Thymus (tissue), 11 donors: Measurements from ENCODE around the gene KRT5. TPM values are rescaled to one million over a fixed set of nuclear protein-coding genes. Genes with fewer than 3 reads are reported as not detected.
"Not testable (repeated sequence)": the region's sequence is repeated elsewhere in the genome, so short reads cannot be mapped to it uniquely, and the experiment has no call there.

Experiments
- DNase-seq, 9 donors: peaks; one replicate each; pipeline ENCODE4 v3.0.0-alpha.2; 2013; ENCODE audit warnings: low spot score in 9 of 9, low read depth in 6 of 9, missing footprints in 1 of 9
- H3K27ac ChIP-seq, 2 donors: one replicate each; pipeline ENCODE4 v1.5.1; 2013; ENCODE audit warnings: control low read depth in 1 of 2, low read depth in 1 of 2, low read length in 1 of 2, mild to moderate bottlenecking in 1 of 2, moderate library complexity in 1 of 2
- H3K27me3 ChIP-seq, 2 donors: one replicate each; pipeline ENCODE4 v1.5.1; 2013; ENCODE audit warnings: low read length in 1 of 2; ENCODE audit not compliant: control insufficient read depth in 2 of 2, insufficient read depth in 1 of 2
- H3K36me3 ChIP-seq, 2 donors: one replicate each; pipeline ENCODE4 v1.5.1; 2013; ENCODE audit warnings: low read length in 1 of 2, mild to moderate bottlenecking in 1 of 2, moderate library complexity in 1 of 2; ENCODE audit not compliant: control insufficient read depth in 2 of 2, insufficient read depth in 2 of 2
- H3K4me1 ChIP-seq, 2 donors: one replicate each; pipeline ENCODE4 v1.5.1; 2013; ENCODE audit warnings: low read length in 2 of 2; ENCODE audit not compliant: control insufficient read depth in 2 of 2, insufficient read depth in 2 of 2
- H3K4me3 ChIP-seq, 2 donors: one replicate each; pipeline ENCODE4 v1.5.1; 2013; ENCODE audit warnings: low read length in 2 of 2, control low read depth in 1 of 2, mild to moderate bottlenecking in 1 of 2
- H3K9me3 ChIP-seq, 2 donors: one replicate each; pipeline ENCODE4 v1.5.1; 2013; ENCODE audit warnings: low read length in 1 of 2, mild to moderate bottlenecking in 1 of 2; ENCODE audit not compliant: control insufficient read depth in 2 of 2, insufficient read depth in 1 of 2
- WGBS: extraction: QIAGEN DNeasy Blood & Tissue Kit; methylation state at CpG from one replicate; pipeline ENCODE4 v1.1.7; 2013; 5-methylcytosine and 5-hydroxymethylcytosine counted together
- polyA plus RNA-seq: library from polyadenylated mRNA; stranded (reverse); fragments of 200-250 nt; gene quantifications from one replicate; pipeline ENCODE4 v1.2.3, GENCODE V29; 2013
- total RNA-seq: library from RNA; stranded (reverse); fragments of 120-200 nt; gene quantifications from one replicate; pipeline ENCODE4 v1.2.4, GENCODE V29; 2013
- donor health status: healthy.

Gene KRT5
- total and polyA plus RNA-seq, 2 donors: 326 to 1,023 TPM

DNA sequence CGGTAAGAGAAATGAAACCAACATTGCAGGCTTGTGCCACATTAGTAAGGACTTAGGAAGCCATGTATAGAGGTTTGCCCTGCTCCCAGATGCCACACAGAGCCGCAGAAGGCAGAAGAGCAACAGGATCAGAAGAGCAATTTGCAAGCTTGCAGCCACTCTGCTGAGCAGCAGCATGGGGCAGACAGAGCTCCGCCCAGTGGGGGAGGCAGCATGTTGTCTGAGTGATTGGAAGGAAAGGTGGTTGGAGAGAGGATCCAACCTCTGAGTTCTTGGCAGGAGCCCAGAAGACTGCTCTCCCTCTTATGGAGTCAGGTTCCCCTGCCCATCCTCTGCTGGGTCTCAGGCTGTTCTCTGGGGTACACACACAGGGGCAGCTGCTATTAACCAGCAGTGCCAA, 24.8 kb downstream of the KRT5 start:
- WGBS: 49% methylated on average over 3 of the region's 3 CpGs
- peak in 1 of 9 donors; percentile 13 for DNase-seq

DNA sequence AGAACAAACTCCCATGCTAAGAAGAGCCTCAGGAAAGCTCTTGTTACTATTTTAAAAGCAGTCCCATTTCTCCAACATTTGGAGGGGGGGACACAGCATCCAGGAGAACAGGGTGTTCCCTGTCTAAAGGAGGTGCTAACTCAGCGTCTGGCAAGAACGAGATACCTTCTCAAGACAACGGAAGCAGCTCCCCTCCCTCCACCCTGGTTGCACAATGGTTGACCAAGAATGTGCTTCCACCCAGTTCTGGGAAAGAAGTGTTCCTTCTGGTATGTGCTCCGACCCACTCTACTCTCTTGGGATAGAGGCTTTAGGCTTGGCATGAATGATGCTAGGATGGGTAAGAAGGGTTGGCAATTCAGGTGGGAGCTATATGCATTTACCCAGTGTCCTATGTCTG, 25.7 kb downstream of the KRT5 start:
- H3K27me3 ChIP-seq: peaks cover 0 to 5% of the 10 kb centered on the region in 2 donors
- 83% methylated on average over 4 of the region's 4 CpGs for WGBS
- no peak for DNase-seq
- H3K27ac ChIP-seq: peak overlapping the region in 1 of 2 donors; percentile 64
- H3K4me1 ChIP-seq: no peaks in the 10 kb centered on the region
- H3K4me3 ChIP-seq: no peak overlapping the region
- no peaks in the 10 kb centered on the region for H3K36me3 ChIP-seq
- no peaks in the 10 kb centered on the region for H3K9me3 ChIP-seq

More for the DNA sequence above, 24.8 kb downstream of the KRT5 start:
- Histone ChIP-seq H3K9me3 (no peaks in the 10 kb centered on the region), H3K27me3 (peaks cover 0 to 7% of the 10 kb centered on the region in 2 donors), H3K4me1 (no peaks in the 10 kb centered on the region), H3K27ac (no peak overlapping the region), H3K36me3 (no peaks in the 10 kb centered on the region), H3K4me3 (no peak overlapping the region)

DNA sequence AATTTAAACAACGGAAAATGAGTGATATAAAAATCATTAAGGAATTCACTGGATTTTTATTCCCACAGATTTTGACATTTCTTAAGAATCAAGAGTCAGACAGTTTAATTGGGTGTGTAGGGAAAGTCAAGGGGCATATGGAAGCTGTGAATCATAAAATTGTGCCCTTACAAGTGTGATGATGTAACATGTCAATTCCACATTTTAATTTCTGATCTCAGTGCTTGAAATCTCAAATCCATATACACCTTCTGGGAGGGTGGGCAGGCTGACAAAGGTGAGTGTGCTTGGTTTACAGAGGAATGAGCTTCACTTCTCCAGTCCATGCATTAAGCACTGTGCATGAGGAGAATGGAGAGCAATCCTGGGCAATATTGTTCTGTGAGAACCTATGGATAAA, 26.1 kb downstream of the KRT5 start:
- DNase-seq: no peak
- H3K9me3 ChIP-seq: no peaks in the 10 kb centered on the region
- WGBS: 94% methylated on average over 1 of the region's 1 CpG
- no peak overlapping the region for H3K4me3 ChIP-seq
- peaks cover 0 to 5% of the 10 kb centered on the region in 2 donors for H3K27me3 ChIP-seq
- H3K36me3 ChIP-seq: no peaks in the 10 kb centered on the region
- no peak overlapping the region for H3K27ac ChIP-seq
- H3K4me1 ChIP-seq: no peaks in the 10 kb centered on the region

DNA sequence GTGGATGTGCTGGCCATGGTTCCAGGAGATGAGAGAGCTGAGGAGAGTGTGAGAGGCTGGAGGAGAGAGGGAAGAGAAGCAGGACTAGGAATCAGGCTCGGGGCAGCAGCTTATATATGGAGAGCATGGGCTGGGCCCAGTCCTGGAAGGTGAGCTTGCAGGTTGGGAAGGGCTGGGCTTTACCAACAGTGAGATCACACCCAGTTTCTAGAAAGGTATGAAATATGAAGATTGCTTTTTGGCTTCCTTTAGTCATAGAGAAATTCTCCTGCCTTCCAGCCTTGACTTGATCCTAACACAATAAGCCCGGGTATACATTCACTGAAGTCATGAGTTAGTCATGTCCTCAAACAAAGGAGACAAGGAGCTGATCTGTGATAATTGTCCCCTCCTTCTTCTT, 27.0 kb downstream of the KRT5 start, which contains the start of gene KRT6A:
Gene KRT6A, minus strand, starts transcription at position 86 of the 400 bp plus-strand sequence. Its CDS starts 69 bp downstream, at position 17.
- no peaks in the 10 kb centered on the region for H3K4me1 ChIP-seq
- no peak for DNase-seq
- H3K9me3 ChIP-seq: no peaks in the 10 kb centered on the region
- 92% methylated on average over 2 of the region's 2 CpGs for WGBS
- peaks cover 0 to 5% of the 10 kb centered on the region in 2 donors for H3K27me3 ChIP-seq
- H3K27ac ChIP-seq: no peak within 1 kb of the TSS
- no peaks in the 10 kb centered on the region for H3K36me3 ChIP-seq
- H3K4me3 ChIP-seq: no peak within 1 kb of the TSS

DNA sequence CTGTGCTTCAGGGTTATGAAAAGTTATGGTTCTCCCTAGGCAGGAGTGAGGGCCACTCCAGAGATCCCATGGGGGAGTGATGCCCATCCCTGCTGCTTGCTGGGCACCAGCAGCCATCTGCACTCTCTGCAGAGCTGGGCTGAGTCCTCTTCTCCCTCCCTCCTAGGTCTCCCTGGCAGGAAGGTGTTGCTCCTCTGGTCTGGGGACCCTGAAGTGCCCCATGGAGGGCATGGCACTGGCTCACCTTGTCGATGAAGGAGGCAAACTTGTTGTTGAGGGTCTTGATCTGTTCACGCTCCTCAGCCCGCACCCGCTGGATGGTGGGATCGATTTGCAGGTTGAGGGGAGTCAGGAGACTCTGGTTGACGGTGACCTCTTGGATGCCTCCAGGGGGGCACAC, 27.8 kb downstream of the KRT5 start:
- WGBS: 96% methylated on average over 6 of the region's 6 CpGs
- H3K27me3 ChIP-seq, H3K4me1 ChIP-seq, DNase-seq, H3K9me3 ChIP-seq, H3K36me3 ChIP-seq, H3K4me3 ChIP-seq, H3K27ac ChIP-seq: not testable (repeated sequence)

DNA sequence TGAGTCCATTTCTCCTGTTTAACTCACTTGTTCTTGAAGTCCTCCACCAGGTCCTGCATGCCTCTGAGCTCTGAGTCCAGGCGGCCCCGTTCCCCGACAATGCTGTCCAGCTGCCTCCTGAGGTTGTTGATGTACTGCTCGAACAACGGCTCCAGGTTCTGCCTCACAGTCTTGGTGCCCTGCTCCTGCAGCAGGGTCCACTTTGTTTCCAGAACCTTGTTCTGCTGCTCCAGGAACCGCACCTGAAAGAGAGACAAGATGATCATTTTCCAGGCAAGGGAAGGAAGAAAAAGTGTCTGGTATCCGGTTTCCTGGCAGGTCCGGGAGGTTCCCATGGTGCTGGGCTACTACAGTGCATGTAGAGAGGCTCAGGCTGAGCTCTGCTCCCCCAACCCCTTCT, 28.7 kb downstream of the KRT5 start:
- H3K4me1 ChIP-seq, H3K27ac ChIP-seq, H3K4me3 ChIP-seq, DNase-seq, H3K36me3 ChIP-seq, H3K27me3 ChIP-seq, H3K9me3 ChIP-seq: not testable (repeated sequence)
- WGBS: 90% methylated on average over 8 of the region's 8 CpGs

DNA sequence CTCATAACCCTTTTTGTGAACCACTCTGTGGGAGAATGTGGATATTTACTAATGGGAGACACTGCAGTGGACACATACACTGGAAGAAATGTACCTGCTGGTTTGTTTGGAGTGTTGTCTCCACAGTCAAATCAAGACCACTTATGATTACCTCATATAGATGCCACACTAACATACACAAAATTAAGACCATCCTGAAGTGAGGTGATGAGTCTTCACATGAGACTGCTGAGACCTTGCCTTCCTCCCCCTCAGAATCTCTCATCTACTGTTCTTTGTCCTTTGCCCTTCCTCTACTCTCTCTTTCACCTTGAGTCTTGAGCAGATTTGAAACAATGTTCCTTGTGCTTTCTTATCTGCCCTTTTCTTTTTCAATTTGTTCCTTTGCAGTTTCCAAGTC, 31.5 kb downstream of the KRT5 start:
- no peaks in the 10 kb centered on the region for H3K4me1 ChIP-seq
- no peak overlapping the region for H3K27ac ChIP-seq
- H3K9me3 ChIP-seq: no peaks in the 10 kb centered on the region
- DNase-seq: no peak
- no peaks in the 10 kb centered on the region for H3K27me3 ChIP-seq
- H3K4me3 ChIP-seq: no peak overlapping the region
- H3K36me3 ChIP-seq: no peaks in the 10 kb centered on the region

DNA sequence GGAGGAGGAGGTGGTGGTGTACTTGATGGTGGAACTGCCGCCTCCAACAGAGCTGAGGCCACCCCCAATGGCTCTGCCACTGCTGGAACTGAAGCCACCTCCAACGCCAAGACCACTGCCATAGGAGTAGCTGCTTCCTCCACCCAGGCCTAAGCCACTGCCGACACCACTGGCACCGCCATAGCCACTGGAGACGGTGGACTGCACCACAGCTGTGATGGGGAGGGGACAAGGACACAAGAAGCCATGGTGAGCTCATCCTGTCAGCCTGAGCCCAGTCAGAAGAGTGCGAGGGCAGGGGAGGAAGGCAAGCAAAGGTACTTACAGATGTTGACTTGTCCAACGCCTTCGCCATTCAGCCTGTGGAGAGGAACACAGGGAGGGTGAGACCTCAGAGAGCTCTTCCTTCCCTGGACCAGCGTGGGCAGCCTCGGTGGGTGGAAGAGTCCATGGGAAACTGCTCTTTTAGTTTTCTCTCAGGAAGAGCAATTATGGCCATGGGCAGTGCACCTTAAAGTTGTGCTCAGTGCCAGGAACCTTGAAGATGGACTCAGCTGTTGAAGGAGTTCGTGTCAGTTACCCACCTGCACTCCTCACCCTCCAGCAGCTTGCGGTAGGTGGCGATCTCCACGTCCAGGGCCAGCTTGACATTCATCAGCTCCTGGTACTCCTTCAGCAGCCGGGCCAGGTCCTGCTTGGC, 32.3 kb downstream of the KRT5 start:
- 86% methylated on average over 15 of the region's 15 CpGs for WGBS
- H3K9me3 ChIP-seq, H3K27me3 ChIP-seq, DNase-seq, H3K4me3 ChIP-seq, H3K36me3 ChIP-seq, H3K4me1 ChIP-seq, H3K27ac ChIP-seq: not testable (repeated sequence)

DNA sequence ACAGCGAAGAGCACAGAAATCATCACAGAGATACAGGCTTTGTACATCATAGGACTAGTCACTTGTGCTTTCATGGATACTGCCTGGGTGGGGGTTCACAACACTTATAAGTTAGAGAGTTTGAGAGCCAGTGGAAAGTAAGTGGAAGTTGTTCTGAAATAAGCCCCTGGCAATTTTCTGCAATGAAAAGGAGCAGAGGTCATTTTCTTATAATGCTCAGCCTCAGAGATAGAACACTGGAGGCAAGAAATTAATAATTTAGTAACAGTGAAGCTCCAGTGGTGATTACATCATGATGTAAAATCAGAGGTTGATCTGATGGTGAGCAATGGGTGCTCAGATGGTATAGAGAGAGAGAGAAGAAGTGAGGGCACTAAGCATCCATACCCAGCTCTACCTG, 33.0 kb downstream of the KRT5 start:
- no peak overlapping the region for H3K27ac ChIP-seq
- H3K9me3 ChIP-seq: no peaks in the 10 kb centered on the region
- H3K4me3 ChIP-seq: no peak overlapping the region
- WGBS: 46% methylated on average over 1 of the region's 1 CpG
- no peaks in the 10 kb centered on the region for H3K27me3 ChIP-seq
- H3K4me1 ChIP-seq: no peaks in the 10 kb centered on the region
- H3K36me3 ChIP-seq: no peaks in the 10 kb centered on the region
- DNase-seq: no peak
